Measurements from ENCODE around the gene ANO6.

GRCh38 chr12:45278447-45278846, 62.6 kb downstream of the ANO6 start:
- TF ChIP-seq POLR2A (IDR thresholded peaks at IDR 0.05) (no peak), POLR2AphosphoS5 (IDR thresholded peaks at IDR 0.05) (no peak), CTCF (IDR thresholded peaks at IDR 0.05) (no peak), EP300 (IDR thresholded peaks at IDR 0.05) (no peak)
